C1 segment of cervical spinal cord (tissue), 14 donors: ENCODE results near the gene PTPN20.

ENCODE experiments used
- DNase-seq, 14 donors: peaks; one replicate each; lab custom pipeline; 2025; lab: John Stamatoyannopoulos, UW

Gene PTPN20

DNA sequence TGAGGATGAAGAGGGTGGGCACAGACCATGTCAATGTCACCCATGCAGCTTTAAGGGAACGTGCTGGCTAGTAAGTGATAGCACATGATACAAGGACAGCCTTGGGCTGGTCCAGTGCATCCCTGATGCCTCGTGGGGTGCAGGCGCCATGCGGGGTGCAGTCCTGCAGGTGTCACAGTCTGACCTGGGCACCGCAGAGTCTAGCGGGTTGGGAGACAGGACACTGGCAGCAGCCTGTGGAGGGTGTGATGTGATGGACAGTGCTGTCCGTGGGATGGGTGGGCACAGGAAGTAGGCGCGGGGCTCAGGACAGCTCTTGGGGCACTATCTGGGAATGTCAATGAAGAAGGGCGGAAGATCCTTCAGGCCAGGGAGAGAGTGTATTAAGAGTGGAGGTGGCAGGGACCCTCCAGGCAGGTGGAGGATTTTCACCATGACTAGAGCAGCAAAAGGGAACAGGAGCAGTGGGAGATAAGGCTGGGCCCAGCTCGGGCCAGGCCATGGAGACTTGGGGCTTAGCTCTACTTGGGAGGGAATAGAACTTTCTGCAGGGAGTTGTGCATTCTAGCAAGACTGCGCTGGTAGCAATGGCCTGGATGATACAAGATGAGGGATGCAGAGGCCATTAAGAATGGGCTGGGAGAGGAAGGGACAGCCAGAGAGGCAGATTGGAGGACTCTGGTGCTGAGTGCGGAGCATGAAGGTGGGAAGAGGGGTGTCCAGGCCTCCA lies 122.5 kb downstream of the PTPN20 start:
- no peak for DNase-seq

DNA sequence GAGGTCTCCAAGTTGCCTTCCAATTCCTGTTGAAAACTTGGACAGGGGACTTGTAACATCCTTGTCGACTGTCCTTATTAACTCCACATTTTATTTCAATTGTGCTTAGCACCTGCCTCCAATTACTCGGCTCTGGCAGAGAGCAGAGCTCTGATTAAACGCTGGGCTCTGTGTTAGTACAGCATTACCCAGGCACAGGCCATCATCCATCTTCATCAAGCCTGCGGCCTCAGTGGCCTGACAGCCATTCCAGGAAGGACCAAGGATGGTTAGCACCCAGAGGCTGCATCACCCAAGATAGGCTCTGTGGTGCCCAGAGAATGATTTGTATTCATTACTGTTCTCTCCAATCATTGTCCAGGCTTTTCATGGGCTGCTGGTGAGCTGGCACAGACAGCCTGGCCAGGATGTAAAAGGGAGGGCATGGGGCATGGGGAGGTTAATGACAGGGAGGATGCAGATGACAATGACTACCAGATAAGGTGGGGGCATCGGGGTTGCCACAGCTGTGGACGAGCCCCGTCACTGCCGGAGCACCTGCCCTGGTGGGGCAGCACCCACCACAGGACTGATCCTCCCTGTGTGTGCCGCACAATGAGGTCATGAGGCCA lies 123.3 kb downstream of the PTPN20 start:
- DNase-seq: no peak

DNA sequence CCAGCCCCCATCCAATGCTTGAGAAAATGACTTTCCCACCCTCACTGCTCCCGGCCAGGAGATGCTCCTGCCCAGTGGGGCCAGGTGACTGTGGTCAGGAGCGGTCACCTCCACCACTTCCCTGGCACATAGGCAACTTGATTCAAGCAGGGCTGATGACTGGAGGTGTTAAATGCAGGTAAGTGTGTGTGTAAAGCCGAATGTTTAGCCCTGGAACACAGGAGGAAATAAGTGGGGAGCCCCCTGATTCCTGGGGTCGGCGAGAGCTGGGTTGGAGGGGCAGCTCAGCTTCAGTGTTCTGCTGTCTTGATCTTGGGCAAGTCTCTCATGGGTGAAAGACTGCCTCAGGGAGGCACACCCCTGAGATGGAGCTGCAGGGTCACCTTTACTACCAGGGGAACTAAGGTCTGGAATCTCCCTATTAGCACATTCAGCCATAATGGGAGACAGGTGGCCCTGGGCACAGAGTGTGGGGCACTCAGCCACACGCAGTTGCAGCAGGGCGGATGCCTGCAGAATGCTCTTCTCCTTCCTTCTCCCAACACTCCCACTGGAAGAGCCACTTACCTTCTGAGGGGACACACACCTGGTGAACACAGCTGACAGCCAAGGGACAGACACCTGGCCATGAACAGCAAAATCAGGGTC lies 124.1 kb downstream of the PTPN20 start:
- DNase-seq: no peak

DNA sequence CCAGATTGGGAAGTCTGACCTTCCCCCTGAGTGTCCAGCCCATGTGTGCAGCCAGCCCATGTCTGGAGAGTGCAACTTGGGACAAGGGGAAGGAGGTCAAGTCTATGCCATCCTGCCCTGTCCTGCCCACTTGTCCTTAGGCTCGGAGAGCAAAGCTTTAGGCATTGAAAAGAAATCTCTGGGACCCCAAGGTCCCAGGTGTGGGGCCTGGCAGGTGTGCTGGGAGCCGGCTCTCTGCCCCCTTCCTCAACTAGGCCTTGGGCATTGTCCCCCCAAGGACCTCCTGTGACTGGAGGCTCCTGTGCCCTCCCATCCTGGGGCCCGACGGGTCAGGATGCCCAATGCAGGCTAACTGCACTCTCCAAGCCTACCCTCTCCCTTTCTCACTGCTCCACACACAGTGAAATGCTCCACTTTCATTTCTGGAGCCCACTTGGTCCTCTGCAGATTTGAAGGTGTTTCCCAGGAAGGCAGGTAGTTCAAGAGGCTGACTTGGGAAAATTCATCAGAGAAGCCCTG lies 124.7 kb downstream of the PTPN20 start:
- no peak for DNase-seq

- DNase-seq: no peak
Observed at GRCh38 chr10:47036771-47037170, 125.5 kb downstream of the PTPN20 start.

DNA sequence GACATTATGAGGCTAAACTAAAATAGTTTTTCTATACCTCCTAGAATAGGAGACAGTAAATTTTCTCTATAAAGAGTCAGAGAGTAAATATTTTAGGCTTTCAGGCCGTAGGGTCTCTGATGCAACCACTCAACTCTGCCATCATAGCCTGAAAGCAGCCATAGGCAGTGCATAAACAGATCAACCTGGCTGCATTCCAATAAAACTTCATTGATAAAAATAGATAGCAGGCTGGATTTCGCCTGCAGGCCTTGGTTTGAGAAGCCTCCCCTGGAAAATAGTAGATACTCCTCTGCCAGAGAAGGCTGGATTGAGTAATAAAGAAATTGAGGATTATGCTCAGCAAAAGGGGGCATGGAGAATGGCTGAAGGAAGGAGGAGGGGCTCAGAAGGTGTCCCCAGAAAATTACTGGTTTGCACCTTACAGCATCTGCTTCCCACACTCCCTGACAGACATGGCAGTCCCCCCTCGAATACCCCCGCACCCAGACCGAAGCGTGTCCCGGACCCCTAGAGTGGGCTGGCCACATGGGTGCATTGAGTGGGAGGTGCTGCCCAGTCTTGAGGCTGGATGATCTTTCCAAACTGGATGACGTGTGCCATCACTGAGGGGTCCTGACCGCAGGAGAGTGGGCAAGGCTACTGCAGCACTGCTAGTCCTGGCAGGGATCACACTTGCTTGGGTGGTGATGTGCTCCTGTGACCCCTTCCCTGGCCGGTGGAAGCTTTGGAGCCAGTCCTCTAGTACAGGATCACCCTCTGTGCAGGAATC lies 126.6 kb downstream of the PTPN20 start:
- no peak for DNase-seq

DNA sequence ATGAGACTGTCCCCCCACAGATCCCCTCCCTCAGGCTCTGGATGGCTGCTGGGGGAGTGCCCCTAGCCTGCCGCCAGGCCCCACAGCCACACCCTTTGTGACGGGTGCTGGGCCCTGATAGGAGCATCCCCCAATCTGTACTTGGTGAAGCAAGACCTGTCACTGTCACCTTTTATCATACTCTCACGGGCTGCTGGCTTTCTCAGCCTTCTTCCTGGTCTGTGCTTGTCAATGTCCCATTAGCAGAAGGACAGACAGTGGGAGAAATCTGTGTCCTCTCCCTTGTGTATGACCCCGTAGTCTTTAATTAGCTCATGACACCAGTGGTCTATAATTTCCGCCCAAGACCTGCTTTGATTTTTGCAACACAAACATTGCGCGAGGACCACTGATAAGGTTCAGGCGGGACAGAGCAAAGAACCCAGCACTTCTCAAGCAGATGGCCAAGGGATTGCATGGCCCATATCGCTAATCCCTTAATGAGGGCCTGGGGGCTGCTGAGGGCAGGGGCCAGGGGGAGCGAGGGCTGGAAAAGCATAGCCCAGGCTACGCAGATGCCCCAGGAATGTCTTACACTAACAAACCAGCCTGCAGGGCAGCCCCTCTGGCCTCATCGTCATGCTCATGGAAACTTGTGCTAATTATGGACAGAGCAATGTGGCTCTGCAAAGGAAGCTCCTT lies 127.8 kb downstream of the PTPN20 start:
- no peak for DNase-seq

GRCh38 chr10:47039562-47039913 lies 128.3 kb downstream of the PTPN20 start:
- no peak for DNase-seq

DNA sequence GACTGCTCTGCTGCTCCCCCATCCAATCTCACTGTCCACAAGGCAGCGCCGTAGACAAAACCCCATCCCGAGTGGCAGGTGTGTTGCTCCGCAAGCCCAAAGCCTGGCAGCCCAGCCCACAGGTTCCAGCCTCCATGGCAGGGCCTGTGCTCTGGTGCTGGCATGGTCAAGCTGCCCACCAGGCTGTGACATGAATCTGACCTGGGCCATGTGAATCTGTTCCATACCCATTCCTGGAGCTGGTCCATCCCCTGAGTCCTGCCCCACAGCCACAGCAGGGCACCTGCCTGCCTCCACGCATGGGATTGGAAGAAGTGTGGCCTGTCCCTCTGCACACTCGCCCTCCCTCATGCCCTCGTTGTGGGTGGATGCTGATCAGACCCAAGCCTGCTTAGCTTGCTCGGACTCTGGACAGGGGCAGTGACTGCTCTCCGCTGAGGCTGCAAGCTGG lies 128.8 kb downstream of the PTPN20 start:
- DNase-seq: no peak

DNA sequence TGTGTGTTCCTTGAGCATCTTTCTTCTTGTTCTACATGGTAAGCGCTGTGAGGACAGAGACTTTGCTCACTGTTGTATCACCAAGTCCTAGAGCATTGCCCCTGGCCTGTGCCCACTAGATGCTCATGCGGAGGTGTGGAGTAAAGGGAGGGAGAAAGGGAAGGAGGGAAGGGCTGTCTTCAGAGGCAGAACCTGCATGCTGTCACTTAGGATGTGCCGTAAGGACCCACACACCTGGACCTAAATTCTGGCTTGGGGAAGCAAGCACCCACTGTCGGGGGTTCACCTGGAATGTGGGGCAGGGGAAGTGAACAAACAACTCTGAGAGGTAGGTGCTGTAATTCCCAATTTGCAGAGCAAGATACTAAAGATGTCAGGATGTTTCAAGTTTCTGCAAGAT lies 129.5 kb downstream of the PTPN20 start:
- no peak for DNase-seq

DNA sequence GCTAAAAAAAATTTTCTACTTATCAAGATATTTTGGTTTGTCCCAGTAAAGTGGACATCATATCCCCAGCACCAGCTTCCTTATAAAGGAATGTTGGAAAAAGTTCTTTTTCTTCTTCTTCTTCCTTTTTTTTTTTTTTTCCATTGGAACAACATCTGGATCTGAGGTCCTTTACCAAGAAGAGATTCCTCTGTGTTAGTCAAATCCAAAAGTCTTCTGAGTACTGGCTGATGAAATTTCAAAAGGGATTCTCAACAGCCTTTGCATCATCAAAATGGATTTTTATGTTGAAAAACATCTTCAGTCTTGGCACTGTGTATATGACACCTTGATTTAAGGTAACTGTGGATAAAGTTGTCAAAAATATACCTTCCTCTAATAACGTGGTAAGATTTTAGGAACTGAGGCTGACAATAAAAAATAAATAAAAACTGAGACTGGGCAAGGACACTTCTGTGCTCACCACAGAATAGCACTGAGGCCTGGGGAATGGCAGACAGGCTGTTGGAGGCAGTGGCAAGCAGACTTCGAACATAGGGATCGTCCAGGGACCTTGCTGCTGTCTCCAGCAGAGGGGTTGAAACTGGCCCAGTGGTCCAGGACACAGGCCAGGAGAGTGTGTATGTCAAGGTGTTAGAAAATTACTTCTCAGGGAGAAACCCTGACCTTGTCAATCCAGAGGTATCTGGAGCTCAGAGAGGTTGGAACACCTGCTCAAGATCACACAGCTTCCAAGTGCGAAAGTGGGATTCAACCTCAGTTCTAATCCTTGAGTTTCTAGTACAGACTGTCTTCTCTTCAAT lies 130.4 kb downstream of the PTPN20 start:
- no peak for DNase-seq

DNA sequence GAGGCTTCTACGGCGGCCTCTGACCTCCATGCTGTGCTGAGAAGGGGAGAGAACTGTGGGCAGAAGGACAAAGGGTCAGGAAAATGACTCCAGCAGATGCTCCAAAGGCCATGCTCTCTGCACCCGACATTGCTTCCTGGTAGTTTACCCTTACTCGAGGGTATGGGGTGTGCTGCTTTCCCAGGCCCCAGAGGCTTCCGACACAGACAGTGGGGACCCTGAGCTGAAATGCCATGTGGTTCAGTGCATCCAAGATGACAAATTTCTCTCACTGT lies 130.9 kb downstream of the PTPN20 start:
- no peak for DNase-seq

GRCh38 chr10:47042780-47043750 lies 131.8 kb downstream of the PTPN20 start:
- DNase-seq: no peak

DNA sequence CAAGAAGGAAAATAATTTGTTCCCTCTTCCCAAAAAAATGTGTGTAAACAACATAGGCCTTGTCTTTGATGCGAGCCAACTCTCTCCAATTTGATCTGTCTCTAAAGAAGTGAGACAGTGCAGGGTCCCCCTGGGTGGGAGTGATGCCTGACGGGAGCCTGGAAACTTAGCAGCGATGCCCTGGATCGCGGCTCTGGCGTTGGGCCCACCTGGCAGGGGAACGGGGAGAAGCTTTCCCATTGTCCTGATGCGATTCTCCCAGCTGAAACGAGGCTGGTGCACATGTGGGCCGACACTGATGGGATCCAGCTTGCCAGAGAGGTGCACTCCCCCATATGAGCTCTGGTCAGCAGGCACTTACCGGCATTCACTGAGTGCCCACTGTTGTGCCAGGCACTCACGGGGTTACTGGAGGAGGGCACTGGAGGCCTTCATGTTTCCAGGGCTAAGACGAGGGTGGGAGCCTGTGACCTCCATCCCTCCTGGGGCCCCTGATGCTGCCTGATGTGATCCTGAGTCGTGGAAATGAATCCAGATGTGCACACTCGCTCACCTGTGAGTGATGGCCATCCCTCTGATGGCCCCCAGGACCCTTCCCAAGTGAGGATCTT lies 132.8 kb downstream of the PTPN20 start:
- no peak for DNase-seq

DNA sequence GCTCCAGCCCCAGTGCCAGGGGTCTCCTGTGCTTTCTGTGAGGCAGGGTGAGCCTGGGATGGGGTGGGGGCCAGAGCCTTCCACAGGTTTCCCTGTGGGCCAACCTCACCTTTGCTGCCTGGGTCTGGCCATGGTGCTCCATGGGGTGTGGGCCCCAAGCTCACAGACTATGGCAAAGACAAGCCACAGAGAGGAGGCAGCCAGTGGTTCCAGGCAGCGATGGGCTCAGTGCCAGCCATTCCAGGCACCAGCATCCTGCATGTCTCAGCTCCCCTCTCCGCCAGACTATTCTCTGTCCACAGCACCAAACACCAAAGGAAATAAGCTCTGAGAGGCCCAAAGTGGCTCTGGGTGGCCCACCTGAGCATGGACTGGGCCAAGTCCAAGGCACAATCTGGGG lies 133.5 kb downstream of the PTPN20 start:
- DNase-seq: peak in 1 of 14 donors; percentile 40

- DNase-seq: no peak
Observed at GRCh38 chr10:47045331-47045861, 134.2 kb downstream of the PTPN20 start.

DNA sequence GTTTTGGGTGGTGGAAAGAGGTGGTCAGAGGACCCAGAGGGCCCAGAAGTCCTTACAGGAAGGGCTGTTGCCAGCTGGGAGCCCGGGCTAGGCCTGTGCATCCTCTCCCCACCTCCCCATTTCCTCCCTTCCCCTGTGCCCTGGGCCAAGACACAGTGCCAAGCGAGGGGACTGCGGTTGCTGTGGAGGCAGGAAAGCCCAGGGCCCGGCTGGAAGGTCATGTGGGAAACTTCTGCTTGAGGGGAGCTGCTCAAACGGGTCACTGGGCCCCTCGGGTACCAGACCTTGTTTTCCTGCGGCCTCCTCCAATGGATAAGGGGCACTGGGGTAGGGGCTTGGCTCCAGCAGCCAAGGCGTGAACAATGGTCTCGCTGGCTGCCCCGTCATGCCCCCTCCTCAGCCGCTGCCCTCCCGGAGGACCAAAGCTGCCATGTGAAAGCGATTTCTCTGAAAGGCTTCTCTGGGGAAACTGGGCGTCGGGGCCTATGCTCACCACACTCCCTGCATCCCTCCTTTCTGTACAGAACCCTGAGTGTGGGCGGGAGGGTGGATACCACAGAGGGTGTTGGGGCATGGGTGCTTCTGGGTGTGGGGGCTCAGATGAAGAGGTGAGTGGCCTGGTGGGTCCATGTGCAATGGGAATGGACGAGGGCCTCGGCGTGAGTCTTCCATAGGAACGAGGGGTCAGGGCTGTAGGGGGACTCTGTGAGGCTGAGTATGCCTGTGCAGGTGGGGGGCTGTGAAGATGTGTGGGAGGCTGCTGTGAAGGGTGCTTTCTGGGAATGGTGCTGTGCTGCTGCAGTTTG lies 135.3 kb downstream of the PTPN20 start:
- DNase-seq: no peak

GRCh38 chr10:47047127-47047504 lies 135.9 kb downstream of the PTPN20 start:
- DNase-seq: no peak
